Fibroblast of mammary gland (primary cell): Measurements from ENCODE around the gene UBA52.

Experiments used
- DNase-seq: peaks from one replicate; pipeline ENCODE4 v3.0.0-alpha.2; 2010; ENCODE audit warnings: low read depth
- H3K4me3 ChIP-seq: 2 replicates; pipeline ENCODE4 v1.5.1; 2011; ENCODE audit warnings: low read depth, mild to moderate bottlenecking, low read length, moderate library complexity; ENCODE audit not compliant: control insufficient read depth
- TF ChIP-seq, protein P1 (sequence below): conservative IDR thresholded peaks from 2 replicates; pipeline ENCODE4 v1.5.1; 2011; ENCODE audit warnings: low read depth, low read length, inconsistent platforms; ENCODE audit not compliant: control insufficient read depth, insufficient read depth

The UBA52 gene

DNA sequence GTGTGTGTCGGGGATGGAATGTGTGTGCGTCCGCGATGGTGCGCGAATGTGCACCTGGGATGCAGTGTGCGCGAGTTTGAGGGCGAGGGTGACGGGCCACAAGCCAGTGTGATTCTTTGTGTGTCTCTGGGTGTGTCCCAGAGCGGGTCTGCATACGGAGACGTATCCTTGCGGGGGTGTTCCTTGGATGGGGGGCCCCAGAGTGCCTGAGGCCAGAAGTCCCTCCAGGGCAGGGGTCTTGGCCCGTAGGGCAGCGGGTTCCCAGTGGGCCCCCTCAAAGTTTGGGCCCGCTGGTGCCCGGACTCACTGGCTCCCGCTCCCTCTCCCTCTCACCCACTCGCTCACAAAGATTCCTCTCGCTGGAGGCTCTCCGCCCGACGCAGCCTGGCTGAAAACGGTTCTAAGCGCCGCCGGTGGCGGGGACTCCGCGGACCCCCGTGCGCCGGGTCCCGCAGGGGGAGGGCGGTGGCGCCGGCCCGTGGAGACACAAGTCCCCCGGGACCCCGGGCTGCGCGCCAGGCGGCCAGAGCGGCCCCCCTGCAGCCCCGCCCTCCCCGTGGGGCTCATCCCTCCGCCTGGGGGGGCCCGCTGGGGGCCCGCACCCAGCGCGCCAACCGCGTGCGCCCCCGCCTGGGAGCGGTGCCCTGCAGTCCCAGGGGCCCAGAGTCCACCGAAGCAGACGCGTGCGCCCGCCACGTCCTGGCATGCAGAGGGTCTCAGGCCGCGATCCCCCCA is 34.1 kb downstream of the UBA52 start:
- no peak for DNase-seq

DNA sequence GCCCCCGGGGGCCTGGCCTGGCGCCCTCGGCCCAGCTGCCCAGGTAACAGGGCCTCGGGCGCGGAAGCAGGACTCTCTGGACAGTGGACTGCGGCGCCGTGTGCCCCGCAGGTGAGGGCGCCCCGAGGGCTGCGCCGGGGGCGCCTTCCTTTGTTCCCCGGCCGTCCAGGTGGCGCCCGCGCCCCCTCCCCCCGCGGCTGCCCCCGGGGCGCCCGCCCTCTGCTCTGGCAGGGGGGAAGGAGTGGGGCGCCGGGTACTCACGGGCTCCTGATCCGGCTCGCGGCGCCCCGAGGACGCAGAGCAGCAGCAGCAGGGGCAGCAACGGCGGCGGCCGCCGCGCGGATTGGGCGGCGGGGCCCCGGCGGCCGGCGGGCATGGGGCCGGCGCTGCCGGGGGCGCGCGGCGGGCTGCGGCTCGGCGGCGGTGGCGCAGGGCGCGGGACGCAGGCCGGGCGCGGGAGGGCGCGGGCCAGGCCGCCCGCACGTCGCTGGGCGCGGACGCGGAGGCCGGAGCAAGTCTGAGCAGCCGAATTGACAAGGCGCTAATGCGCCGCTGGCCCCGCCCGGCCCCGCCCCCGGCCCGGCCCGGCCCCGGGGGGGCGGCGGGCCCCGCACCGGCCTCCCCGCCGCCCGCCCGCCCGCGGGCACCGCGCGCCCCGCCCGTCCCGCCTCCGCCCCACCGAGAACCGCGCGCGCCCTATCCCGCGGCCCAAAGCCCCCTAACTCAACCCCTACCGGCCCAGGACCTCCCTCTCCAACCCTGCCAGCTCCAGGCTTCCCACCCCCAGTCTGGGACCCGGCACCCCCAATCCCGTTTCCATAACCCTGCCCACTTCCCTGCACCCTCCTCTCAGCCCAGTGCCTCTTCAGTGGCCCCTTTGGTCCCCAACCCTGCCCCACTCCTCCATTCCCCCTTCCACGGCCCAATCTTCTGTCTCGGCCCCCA is 34.9 kb downstream of the UBA52 start, which contains the start of gene CRLF1:
TSS of gene CRLF1 (minus strand) at position 519 of the 945 bp plus-strand sequence. CDS start at position 376, 143 bp downstream.
- DNase-seq = no peak
- no peak within 1 kb of the TSS for H3K4me3 ChIP-seq
- TF ChIP-seq, protein P1, sequence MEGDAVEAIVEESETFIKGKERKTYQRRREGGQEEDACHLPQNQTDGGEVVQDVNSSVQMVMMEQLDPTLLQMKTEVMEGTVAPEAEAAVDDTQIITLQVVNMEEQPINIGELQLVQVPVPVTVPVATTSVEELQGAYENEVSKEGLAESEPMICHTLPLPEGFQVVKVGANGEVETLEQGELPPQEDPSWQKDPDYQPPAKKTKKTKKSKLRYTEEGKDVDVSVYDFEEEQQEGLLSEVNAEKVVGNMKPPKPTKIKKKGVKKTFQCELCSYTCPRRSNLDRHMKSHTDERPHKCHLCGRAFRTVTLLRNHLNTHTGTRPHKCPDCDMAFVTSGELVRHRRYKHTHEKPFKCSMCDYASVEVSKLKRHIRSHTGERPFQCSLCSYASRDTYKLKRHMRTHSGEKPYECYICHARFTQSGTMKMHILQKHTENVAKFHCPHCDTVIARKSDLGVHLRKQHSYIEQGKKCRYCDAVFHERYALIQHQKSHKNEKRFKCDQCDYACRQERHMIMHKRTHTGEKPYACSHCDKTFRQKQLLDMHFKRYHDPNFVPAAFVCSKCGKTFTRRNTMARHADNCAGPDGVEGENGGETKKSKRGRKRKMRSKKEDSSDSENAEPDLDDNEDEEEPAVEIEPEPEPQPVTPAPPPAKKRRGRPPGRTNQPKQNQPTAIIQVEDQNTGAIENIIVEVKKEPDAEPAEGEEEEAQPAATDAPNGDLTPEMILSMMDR = no peak

More for the DNA sequence above, 34.1 kb downstream of the UBA52 start:
- TF ChIP-seq, protein P1 = no peak
- no peak overlapping the region for H3K4me3 ChIP-seq

DNA sequence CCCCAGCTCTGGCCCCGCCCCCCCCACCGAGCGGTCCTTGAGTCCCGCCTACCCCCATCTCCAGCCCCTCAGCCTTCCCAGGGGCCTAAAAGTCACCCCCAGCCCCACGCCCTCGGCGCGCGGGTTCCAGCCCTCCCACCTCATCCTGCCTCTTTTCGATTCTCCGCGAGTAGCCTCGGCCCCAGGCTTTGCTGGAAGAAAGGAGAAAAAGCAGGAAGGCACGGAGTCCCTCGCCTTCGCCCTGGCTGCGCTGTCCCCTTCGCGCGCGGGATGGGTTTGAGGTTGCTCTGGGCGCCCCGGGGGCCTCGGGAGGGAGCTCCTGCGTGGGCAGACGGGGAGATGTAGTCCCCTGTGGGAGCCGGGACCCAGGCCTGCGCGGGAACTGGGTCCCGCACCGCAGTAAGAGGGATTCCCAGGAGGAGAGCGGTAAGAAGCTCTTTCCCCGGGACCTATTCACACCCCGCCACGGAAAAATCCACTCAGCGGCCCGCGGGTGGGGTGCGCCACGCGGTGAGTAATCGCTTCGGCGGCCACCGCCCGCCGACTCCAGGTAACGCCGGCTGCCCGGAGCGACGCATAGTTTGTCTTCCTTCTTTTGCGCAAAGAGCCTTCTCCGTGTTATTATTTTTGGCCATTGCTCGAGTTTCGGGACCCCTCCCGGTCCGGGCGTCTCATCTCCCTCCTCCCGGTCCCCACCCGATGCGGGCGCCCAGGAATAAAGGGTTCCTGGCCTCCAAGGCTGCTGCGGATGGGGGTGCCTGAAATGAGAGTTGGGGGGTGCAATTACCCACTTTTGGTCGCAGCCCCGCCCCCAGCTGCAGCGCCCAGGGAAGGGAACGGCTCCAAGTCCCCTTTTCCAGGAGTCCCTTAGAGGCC is 35.8 kb downstream of the UBA52 start:
- DNase-seq = no peak
- no peak overlapping the region for H3K4me3 ChIP-seq
- TF ChIP-seq, protein P1 = no peak

DNA sequence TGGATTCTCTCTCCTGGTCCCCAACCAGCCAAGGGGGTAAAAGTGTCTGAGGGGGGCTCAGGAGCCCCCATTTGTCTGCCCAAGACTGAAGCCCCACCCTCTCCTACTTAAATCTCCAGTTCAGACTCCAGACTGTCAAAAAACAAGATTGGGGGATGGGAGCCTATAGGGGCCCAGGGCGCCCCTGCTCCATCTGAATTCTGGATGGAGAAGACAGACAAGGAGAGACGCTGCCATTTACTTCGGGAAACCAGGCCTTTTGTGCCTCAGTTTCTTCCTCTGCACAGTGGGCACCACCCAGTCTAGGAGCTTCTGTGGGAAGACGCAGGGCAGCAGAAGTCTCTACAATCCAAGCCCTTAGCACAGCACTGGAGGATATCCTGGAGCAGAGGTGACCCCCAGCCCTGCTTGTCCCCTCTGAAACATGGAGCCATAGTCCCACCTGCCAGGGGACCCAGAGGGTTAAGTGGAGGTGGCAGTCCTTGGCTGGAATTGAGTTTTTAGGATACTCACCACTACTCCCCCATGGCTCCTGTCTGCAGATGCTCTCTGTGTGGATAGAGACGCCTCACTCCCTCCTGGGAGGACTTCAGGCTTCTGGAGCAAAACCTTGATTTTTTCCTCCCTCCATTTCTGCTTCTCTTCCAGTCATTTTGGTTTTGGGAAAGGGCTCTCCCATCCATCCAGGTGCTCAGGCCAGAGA is 36.6 kb downstream of the UBA52 start:
- TF ChIP-seq, protein P1 = no peak
- H3K4me3 ChIP-seq = no peak overlapping the region
- no peak for DNase-seq

DNA sequence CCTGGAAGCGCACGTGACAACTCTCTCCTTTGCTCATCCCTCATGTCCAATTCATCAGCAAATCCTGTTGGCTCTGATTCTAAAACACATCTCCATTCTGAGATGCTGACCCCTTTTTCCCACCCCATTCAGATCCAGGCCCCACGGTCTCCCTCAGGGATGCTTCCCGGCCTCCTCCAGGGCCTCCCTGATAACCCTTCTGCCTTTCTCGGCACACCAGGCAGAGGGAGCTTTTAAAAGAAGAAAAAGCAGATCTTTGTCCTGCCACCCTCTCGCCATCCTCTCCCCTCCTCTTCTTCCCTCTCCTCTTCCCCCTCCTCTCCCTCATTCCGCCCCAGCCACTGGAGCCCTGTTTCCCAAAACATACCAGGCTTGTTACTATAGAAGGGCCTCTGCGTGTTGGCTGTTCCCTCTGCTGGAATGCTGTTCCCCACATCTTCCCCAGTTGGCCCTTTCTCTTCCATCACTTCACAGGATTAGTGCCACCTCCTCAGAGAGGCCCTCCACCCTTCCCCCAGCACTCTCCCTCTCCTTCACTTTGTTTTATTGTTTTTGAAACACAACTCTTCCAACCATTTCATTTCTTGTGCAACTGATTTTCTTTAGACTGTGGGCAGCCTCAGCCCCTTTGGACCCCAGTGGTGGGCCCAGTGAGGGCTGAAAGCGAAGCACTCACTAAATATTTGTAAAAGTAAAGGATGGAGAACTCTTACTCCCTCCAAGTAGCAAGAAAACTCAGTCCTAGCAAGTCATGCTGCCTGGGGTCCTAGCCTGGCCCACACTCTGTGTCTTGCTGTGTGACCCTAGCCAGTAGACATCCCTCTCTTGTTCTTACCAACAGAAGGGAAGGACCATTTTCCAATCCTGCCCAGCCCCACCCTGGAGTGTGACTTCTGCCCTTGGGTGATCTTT is 37.4 kb downstream of the UBA52 start:
- H3K4me3 ChIP-seq = no peak overlapping the region
- no peak for DNase-seq
- TF ChIP-seq, protein P1 = no peak
